K562 (cell line): Measurements from ENCODE around the gene GLRX2. TPM values are rescaled to one million over a fixed set of nuclear protein-coding genes. Genes with fewer than 3 reads are reported as not detected.

Source experiments
- CBX8 ChIP-seq: fragments of 200-600 bp; sonication (generic); IDR thresholded peaks from 2 replicates; pipeline ENCODE4 v1.6.1; 2012; ENCODE audit warnings: borderline replicate concordance, mixed run types, low read depth, mild to moderate bottlenecking, moderate library complexity, mixed read lengths, low read length, control low read depth, inconsistent platforms; ENCODE audit not compliant: poor library complexity, severe bottlenecking; ENCODE audit errors: extremely low read depth
- E2F3 ChIP-seq: fragments of 250-450 bp; sonication (Bioruptor Pico); IDR thresholded peaks from 2 replicates; pipeline ENCODE4 v1.4.0; 2020; ENCODE audit warnings: mild to moderate bottlenecking
- ETV1 ChIP-seq: fragments of 450-650 bp; conservative IDR thresholded peaks from 2 replicates; pipeline ENCODE4 v1.6.1; 2016; ENCODE audit warnings: missing genetic modification characterization, control low read depth, low read depth, missing compliant biosample characterization
- HDAC6 ChIP-seq: IDR thresholded peaks from 2 replicates; pipeline ENCODE4 v1.6.1; 2012; ENCODE audit warnings: low read depth, mild to moderate bottlenecking, control low read depth, inconsistent platforms, low read length, moderate library complexity
- HDGF ChIP-seq: fragments of 450-650 bp; IDR thresholded peaks from 2 replicates; pipeline ENCODE4 v1.6.1; 2016
- KLF16 ChIP-seq: IDR thresholded peaks from 2 replicates; pipeline ENCODE4 v1.6.1; 2016; ENCODE audit warnings: antibody characterized with exemption
- PHB ChIP-seq: fragments of 250-450 bp; sonication (Bioruptor Pico); IDR thresholded peaks from 2 replicates; pipeline ENCODE4 v1.5.0; 2021
- POLR3G ChIP-seq: IDR thresholded peaks from 2 replicates; pipeline ENCODE4 v1.6.1; 2011; ENCODE audit not compliant: insufficient read length, insufficient replicate concordance; ENCODE audit errors: extremely low read depth
- RFX7 ChIP-seq: fragments of 250-450 bp; sonication (Bioruptor Pico); IDR thresholded peaks from 2 replicates; pipeline ENCODE4 v1.5.1; 2021; ENCODE audit warnings: mild to moderate bottlenecking
- SRSF1 ChIP-seq: fragments of 200-400 bp; formaldehyde crosslinking; IDR thresholded peaks from 2 replicates; pipeline ENCODE4 v1.6.1; 2017; ENCODE audit warnings: mild to moderate bottlenecking, low read depth, low read length, moderate library complexity
- TAF9B ChIP-seq: fragments of 450-650 bp; IDR thresholded peaks from 2 replicates; pipeline ENCODE4 v1.6.1; 2018; ENCODE audit warnings: mild to moderate bottlenecking; ENCODE audit not compliant: partially characterized antibody
- U2AF2 ChIP-seq: fragments of 200-400 bp; formaldehyde crosslinking; optimal IDR thresholded peaks from 2 replicates; pipeline ENCODE3; 2017; ENCODE audit warnings: low read depth, mild to moderate bottlenecking, low read length
- ZBTB1 ChIP-seq: sonication (generic); formaldehyde crosslinking; IDR thresholded peaks from 2 replicates; pipeline ENCODE4 v1.8.1; 2023; ENCODE audit warnings: missing genetic modification reagents, low read depth, mild to moderate bottlenecking, borderline replicate concordance
- ZNF263 ChIP-seq: sonication (generic); formaldehyde crosslinking; IDR thresholded peaks from 2 replicates; pipeline ENCODE4 v1.8.0; 2022; ENCODE audit warnings: mild to moderate bottlenecking, missing genetic modification reagents, borderline replicate concordance
- ZNF764 ChIP-seq: fragments of 250-450 bp; sonication (Bioruptor Pico); IDR thresholded peaks from 2 replicates; pipeline ENCODE4 v1.4.0; 2020; ENCODE audit warnings: low read depth, mild to moderate bottlenecking, moderate library complexity
- polyA plus RNA-seq, 8 experiments: library from polyadenylated mRNA; depleted of rRNA in 4 of 8; stranded (reverse) in 5 of 8; unstranded in 3 of 8; fragments of >200 nt; fragmentation: Nextera tagmentation in 2 of 8; fragmentation: Illumina TruSeq in 1 of 8; extraction: Ambion mirVana in 2 of 8; extraction: Trizol in 1 of 8; gene quantifications; 2 replicates each; pipeline versions ENCODE4 v1.2.1 to v1.2.3, GENCODE V29; 2011 to 2014; ENCODE audit warnings: inconsistent platforms in 1 of 8, missing spikeins in 1 of 8
- total RNA-seq, 7 experiments: library from RNA; depleted of rRNA in 6 of 7; stranded (reverse); fragments of >200 nt in 6 of 7; fragmentation: Illumina TruSeq in 2 of 7; extraction: Trizol in 2 of 7; gene quantifications; 2 replicates each; pipeline versions ENCODE4 v1.2.1 to v1.2.3, GENCODE V29; 2011 to 2021; ENCODE audit warnings: low replicate concordance in 1 of 7
- TF ChIP-seq, protein P1 (sequence below): fragments of 450-650 bp; formaldehyde crosslinking; IDR thresholded peaks from 2 replicates; pipeline ENCODE4 v1.4.0; 2022; ENCODE audit warnings: mild to moderate bottlenecking, moderate library complexity
- TF ChIP-seq, protein P2 (sequence below), 2 experiments: fragments of 450-650 bp; formaldehyde crosslinking in 1 of 2; IDR thresholded peaks; 2 replicates each; pipeline versions ENCODE4 v1.4.0 to v1.6.1; 2014 to 2020; ENCODE audit warnings: mild to moderate bottlenecking in 2 of 2, borderline replicate concordance in 1 of 2, low read depth in 1 of 2
- TF ChIP-seq, protein P3 (sequence below): fragments of 250-450 bp; sonication (Bioruptor Pico); IDR thresholded peaks from 2 replicates; pipeline ENCODE4 v1.4.0; 2020; ENCODE audit warnings: borderline replicate concordance

Gene GLRX2
- total and polyA plus RNA-seq, 9 of the 15 experiments (the other 6 are each of a cell fraction or from before 2014, with no cell fraction given) = 13.3 to 82.6 (median 55.1) TPM

GRCh38 chr1:193068013-193068412 is 37.2 kb downstream of the GLRX2 start (continued):
- no peak for TF ChIP-seq HDGF
- TF ChIP-seq, protein P1, sequence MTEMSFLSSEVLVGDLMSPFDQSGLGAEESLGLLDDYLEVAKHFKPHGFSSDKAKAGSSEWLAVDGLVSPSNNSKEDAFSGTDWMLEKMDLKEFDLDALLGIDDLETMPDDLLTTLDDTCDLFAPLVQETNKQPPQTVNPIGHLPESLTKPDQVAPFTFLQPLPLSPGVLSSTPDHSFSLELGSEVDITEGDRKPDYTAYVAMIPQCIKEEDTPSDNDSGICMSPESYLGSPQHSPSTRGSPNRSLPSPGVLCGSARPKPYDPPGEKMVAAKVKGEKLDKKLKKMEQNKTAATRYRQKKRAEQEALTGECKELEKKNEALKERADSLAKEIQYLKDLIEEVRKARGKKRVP (CRISPR knock-in tag) = peak; percentile 18; the same call in 1 of the 2 replicates
- TF ChIP-seq KLF16 = no peak
- TF ChIP-seq HDAC6 = no peak
- TF ChIP-seq, protein P2, sequence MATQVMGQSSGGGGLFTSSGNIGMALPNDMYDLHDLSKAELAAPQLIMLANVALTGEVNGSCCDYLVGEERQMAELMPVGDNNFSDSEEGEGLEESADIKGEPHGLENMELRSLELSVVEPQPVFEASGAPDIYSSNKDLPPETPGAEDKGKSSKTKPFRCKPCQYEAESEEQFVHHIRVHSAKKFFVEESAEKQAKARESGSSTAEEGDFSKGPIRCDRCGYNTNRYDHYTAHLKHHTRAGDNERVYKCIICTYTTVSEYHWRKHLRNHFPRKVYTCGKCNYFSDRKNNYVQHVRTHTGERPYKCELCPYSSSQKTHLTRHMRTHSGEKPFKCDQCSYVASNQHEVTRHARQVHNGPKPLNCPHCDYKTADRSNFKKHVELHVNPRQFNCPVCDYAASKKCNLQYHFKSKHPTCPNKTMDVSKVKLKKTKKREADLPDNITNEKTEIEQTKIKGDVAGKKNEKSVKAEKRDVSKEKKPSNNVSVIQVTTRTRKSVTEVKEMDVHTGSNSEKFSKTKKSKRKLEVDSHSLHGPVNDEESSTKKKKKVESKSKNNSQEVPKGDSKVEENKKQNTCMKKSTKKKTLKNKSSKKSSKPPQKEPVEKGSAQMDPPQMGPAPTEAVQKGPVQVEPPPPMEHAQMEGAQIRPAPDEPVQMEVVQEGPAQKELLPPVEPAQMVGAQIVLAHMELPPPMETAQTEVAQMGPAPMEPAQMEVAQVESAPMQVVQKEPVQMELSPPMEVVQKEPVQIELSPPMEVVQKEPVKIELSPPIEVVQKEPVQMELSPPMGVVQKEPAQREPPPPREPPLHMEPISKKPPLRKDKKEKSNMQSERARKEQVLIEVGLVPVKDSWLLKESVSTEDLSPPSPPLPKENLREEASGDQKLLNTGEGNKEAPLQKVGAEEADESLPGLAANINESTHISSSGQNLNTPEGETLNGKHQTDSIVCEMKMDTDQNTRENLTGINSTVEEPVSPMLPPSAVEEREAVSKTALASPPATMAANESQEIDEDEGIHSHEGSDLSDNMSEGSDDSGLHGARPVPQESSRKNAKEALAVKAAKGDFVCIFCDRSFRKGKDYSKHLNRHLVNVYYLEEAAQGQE (IDR thresholded peaks at IDR 0.05; ENCODE audit: borderline replicate concordance) = no peak
- TF ChIP-seq, protein P2 (CRISPR knock-in tag; IDR thresholded peaks at IDR 0.05; ENCODE audit: low read depth) = no peak
- TF ChIP-seq E2F3 = no peak
- no peak for TF ChIP-seq ETV1 (tag)
- TF ChIP-seq CBX8 = no peak
- TF ChIP-seq SRSF1 = no peak
- TF ChIP-seq RFX7 (CRISPR knock-in tag) = no peak
- TF ChIP-seq ZBTB1 (CRISPR knock-in tag) = no peak
- no peak for TF ChIP-seq ZNF764 (CRISPR knock-in tag)
- TF ChIP-seq TAF9B = no peak
- no peak for TF ChIP-seq ZNF263 (CRISPR knock-in tag)
- TF ChIP-seq, protein P3, sequence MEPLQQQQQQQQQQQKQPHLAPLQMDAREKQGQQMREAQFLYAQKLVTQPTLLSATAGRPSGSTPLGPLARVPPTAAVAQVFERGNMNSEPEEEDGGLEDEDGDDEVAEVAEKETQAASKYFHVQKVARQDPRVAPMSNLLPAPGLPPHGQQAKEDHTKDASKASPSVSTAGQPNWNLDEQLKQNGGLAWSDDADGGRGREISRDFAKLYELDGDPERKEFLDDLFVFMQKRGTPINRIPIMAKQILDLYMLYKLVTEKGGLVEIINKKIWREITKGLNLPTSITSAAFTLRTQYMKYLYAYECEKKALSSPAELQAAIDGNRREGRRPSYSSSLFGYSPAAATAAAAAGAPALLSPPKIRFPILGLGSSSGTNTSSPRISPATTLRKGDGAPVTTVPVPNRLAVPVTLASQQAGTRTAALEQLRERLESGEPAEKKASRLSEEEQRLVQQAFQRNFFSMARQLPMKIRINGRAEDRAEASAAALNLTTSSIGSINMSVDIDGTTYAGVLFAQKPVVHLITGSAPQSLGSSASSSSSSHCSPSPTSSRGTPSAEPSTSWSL (CRISPR knock-in tag) = no peak
- TF ChIP-seq PHB (CRISPR knock-in tag) = no peak
- TF ChIP-seq POLR3G = no peak
- TF ChIP-seq U2AF2 = no peak
